C4-2B (cell line): ENCODE measurements around the gene ZNF521.

Experiments
- ZFX ChIP-seq: fragments of 450-650 bp; IDR thresholded peaks from 2 replicates; pipeline ENCODE4 v1.6.1; 2017
- TF ChIP-seq, protein P1 (sequence below): fragments of 450-650 bp; conservative IDR thresholded peaks from 2 replicates; pipeline ENCODE4 v1.5.1; 2017; ENCODE audit warnings: mild to moderate bottlenecking

DNA sequence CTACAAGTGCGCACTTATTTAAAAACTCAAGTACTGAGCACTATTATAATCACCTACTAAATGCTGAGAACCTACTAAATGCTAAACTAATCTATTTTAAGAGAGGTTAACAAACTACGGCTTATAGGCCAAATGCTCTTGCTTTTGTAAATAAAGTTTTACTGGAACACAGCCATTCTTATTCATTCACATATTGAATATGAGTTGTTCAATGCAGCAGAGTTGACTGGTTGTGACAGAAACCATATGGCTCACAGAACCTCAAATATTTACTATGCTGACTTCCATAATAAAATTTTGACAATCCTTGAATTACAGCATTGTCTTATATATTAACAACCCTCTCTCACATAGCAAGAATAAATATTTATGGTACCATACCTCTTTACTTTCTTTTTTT lies 103.2 kb downstream of the ZNF521 start:
- TF ChIP-seq, protein P1, sequence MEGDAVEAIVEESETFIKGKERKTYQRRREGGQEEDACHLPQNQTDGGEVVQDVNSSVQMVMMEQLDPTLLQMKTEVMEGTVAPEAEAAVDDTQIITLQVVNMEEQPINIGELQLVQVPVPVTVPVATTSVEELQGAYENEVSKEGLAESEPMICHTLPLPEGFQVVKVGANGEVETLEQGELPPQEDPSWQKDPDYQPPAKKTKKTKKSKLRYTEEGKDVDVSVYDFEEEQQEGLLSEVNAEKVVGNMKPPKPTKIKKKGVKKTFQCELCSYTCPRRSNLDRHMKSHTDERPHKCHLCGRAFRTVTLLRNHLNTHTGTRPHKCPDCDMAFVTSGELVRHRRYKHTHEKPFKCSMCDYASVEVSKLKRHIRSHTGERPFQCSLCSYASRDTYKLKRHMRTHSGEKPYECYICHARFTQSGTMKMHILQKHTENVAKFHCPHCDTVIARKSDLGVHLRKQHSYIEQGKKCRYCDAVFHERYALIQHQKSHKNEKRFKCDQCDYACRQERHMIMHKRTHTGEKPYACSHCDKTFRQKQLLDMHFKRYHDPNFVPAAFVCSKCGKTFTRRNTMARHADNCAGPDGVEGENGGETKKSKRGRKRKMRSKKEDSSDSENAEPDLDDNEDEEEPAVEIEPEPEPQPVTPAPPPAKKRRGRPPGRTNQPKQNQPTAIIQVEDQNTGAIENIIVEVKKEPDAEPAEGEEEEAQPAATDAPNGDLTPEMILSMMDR: no peak
- no peak for TF ChIP-seq ZFX
